DND-41 (cell line): ENCODE results near the gene TDRD6.

Experiments
- ATAC-seq: fragments of 200-7000 bp; cut with Tn5 transposase; 3 replicates; pipeline ENCODE4 v1.9.1; 2021; ENCODE audit warnings: low read depth; ENCODE audit not compliant: insufficient read depth
- DNase-seq: peaks from one replicate; pipeline ENCODE4 v3.0.0-alpha.2; 2020
- H2AFZ ChIP-seq: 2 replicates; pipeline ENCODE4 v1.6.0; 2012; ENCODE audit warnings: low read depth, low read length
- H3K27ac ChIP-seq: 2 replicates; pipeline ENCODE4 v1.5.1; 2012; ENCODE audit warnings: low read length, inconsistent platforms
- H3K27me3 ChIP-seq: fragments of 200-600 bp; sonication (generic); 2 replicates; pipeline ENCODE4 v1.6.0; 2012; ENCODE audit warnings: low read length, mild to moderate bottlenecking, inconsistent platforms; ENCODE audit not compliant: insufficient read depth, poor library complexity
- H3K36me3 ChIP-seq: 2 replicates; pipeline ENCODE4 v1.5.1; 2012; ENCODE audit warnings: low read length, inconsistent platforms; ENCODE audit not compliant: insufficient read depth
- H3K4me1 ChIP-seq: 2 replicates; pipeline ENCODE4 v1.5.1; 2012; ENCODE audit warnings: mild to moderate bottlenecking, low read length; ENCODE audit not compliant: insufficient read depth
- H3K4me2 ChIP-seq: 2 replicates; pipeline ENCODE4 v1.6.0; 2012; ENCODE audit warnings: mild to moderate bottlenecking, moderate library complexity, low read length, inconsistent platforms; ENCODE audit not compliant: insufficient read depth
- H3K4me3 ChIP-seq, 2 experiments: fragments of 200-600 bp in 1 of 2; shearing (Covaris generic) in 1 of 2; 2 replicates each; pipeline ENCODE4 v1.5.1; 2012 to 2016; ENCODE audit warnings: inconsistent platforms in 2 of 2, low read length in 2 of 2, mild to moderate bottlenecking in 2 of 2, low read depth in 1 of 2, moderate library complexity in 1 of 2
- H3K79me2 ChIP-seq: 2 replicates; pipeline ENCODE4 v1.6.0; 2012; ENCODE audit warnings: low read length, inconsistent platforms; ENCODE audit not compliant: insufficient read depth
- H3K9ac ChIP-seq: 2 replicates; pipeline ENCODE4 v1.6.0; 2012; ENCODE audit warnings: low read depth, mild to moderate bottlenecking, inconsistent platforms, low read length, moderate library complexity
- H3K9me3 ChIP-seq: 2 replicates; pipeline ENCODE4 v1.5.1; 2012; ENCODE audit warnings: low read length, moderate library complexity, mild to moderate bottlenecking, inconsistent platforms; ENCODE audit not compliant: insufficient read depth, severe bottlenecking
- H4K20me1 ChIP-seq: 2 replicates; pipeline ENCODE4 v1.6.0; 2012; ENCODE audit warnings: low read length; ENCODE audit not compliant: insufficient read depth
- EZH2 ChIP-seq: IDR thresholded peaks from 3 replicates; pipeline ENCODE4 v1.6.1; 2012; ENCODE audit warnings: borderline replicate concordance, low read depth, mild to moderate bottlenecking, moderate library complexity, low read length, inconsistent platforms; ENCODE audit not compliant: severe bottlenecking
- TF ChIP-seq, protein P1 (sequence below): IDR thresholded peaks from 2 replicates; pipeline ENCODE4 v1.5.1; 2012; ENCODE audit warnings: borderline replicate concordance, low read length, moderate library complexity, mild to moderate bottlenecking; ENCODE audit not compliant: poor library complexity, severe bottlenecking; ENCODE audit errors: extremely low read depth

TDRD6 gene

DNA sequence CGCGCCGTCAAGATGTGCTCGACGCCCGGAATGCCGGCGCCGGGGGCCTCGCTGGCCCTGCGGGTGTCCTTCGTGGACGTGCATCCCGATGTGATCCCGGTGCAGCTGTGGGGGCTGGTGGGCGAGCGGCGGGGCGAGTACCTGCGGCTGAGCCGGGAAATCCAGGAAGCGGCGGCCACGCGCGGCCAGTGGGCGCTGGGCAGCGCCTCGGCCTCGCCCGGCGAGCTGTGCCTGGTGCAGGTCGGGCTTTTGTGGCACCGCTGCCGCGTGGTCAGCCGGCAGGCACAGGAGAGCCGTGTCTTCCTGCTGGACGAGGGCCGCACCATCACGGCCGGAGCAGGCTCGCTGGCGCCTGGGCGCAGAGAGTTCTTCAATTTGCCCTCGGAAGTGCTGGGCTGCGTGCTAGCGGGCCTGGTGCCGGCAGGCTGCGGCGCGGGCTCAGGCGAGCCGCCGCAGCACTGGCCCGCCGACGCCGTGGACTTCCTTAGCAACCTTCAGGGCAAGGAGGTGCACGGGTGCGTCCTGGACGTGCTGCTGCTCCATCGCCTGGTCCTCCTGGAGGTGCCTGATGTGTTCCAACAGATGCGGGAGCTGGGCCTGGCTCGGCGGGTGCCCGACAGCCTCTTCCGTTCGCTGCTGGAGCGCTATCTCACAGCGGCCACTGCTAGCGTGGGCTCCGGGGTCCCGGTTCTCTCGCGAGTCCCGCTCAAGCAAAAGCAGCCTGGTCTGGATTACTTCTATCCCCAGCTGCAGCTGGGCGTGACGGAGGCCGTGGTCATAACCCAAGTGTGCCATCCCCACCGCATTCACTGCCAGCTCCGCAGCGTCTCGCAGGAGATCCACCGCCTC lies 656 bp downstream of the TDRD6 start:
- no peaks in the 10 kb centered on the region for H4K20me1 ChIP-seq
- H3K4me2 ChIP-seq: no peak overlapping the region
- no peaks in the 10 kb centered on the region for H3K4me1 ChIP-seq
- H3K4me3 ChIP-seq: no peak overlapping the region
- no peak overlapping the region for H3K27ac ChIP-seq
- H3K9me3 ChIP-seq: no peaks in the 10 kb centered on the region
- H3K9ac ChIP-seq: no peak overlapping the region
- H2AFZ ChIP-seq: no peak overlapping the region
- no peaks in the 10 kb centered on the region for H3K36me3 ChIP-seq
- no peaks in the 10 kb centered on the region for H3K79me2 ChIP-seq
- TF ChIP-seq, protein P1, sequence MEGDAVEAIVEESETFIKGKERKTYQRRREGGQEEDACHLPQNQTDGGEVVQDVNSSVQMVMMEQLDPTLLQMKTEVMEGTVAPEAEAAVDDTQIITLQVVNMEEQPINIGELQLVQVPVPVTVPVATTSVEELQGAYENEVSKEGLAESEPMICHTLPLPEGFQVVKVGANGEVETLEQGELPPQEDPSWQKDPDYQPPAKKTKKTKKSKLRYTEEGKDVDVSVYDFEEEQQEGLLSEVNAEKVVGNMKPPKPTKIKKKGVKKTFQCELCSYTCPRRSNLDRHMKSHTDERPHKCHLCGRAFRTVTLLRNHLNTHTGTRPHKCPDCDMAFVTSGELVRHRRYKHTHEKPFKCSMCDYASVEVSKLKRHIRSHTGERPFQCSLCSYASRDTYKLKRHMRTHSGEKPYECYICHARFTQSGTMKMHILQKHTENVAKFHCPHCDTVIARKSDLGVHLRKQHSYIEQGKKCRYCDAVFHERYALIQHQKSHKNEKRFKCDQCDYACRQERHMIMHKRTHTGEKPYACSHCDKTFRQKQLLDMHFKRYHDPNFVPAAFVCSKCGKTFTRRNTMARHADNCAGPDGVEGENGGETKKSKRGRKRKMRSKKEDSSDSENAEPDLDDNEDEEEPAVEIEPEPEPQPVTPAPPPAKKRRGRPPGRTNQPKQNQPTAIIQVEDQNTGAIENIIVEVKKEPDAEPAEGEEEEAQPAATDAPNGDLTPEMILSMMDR: no peak
- TF ChIP-seq EZH2: no peak
- H3K27me3 ChIP-seq: peaks cover 5% of the 10 kb centered on the region
- DNase-seq (no peak), ATAC-seq (no peak)

DNA sequence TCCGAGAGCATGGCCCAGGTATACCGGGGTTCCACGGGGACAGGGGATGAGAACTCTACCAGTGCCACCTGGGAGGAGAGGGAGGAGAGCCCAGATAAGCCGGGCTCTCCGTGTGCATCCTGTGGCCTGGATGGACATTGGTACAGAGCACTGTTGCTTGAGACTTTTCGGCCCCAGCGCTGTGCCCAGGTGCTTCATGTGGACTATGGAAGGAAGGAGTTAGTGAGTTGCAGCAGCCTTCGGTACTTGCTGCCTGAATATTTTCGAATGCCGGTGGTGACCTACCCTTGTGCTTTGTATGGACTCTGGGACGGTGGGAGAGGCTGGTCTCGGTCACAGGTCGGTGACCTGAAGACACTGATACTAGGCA lies 1.3 kb downstream of the TDRD6 start:
- no peaks in the 10 kb centered on the region for H4K20me1 ChIP-seq
- no peak overlapping the region for H3K4me2 ChIP-seq
- no peaks in the 10 kb centered on the region for H3K36me3 ChIP-seq
- no peak overlapping the region for H2AFZ ChIP-seq
- H3K9me3 ChIP-seq: no peaks in the 10 kb centered on the region
- H3K27ac ChIP-seq: no peak overlapping the region
- no peaks in the 10 kb centered on the region for H3K4me1 ChIP-seq
- ATAC-seq (no peak), DNase-seq (no peak)
- H3K79me2 ChIP-seq: no peaks in the 10 kb centered on the region
- H3K27me3 ChIP-seq: peaks cover 5% of the 10 kb centered on the region
- TF ChIP-seq, protein P1: no peak
- no peak for TF ChIP-seq EZH2
- H3K9ac ChIP-seq: no peak overlapping the region
- H3K4me3 ChIP-seq: no peak overlapping the region

DNA sequence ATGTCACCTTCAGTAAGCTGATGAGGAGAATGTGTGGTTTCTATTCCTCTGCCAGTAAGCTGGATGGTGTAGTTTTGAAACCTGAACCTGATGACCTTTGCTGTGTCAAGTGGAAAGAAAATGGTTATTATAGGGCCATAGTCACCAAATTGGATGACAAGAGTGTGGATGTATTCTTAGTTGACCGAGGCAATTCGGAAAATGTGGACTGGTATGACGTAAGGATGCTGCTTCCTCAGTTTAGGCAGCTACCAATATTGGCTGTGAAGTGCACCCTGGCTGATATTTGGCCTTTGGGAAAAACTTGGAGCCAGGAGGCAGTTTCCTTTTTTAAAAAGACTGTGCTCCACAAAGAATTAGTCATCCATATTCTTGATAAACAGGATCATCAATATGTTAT lies 2.0 kb downstream of the TDRD6 start:
- H3K4me3 ChIP-seq: no peak overlapping the region
- TF ChIP-seq, protein P1: no peak
- no peak for TF ChIP-seq EZH2
- H3K79me2 ChIP-seq: no peaks in the 10 kb centered on the region
- DNase-seq (no peak), ATAC-seq (no peak)
- H2AFZ ChIP-seq: no peak overlapping the region
- H4K20me1 ChIP-seq: no peaks in the 10 kb centered on the region
- no peaks in the 10 kb centered on the region for H3K36me3 ChIP-seq
- no peaks in the 10 kb centered on the region for H3K4me1 ChIP-seq
- no peak overlapping the region for H3K9ac ChIP-seq
- no peaks in the 10 kb centered on the region for H3K9me3 ChIP-seq
- H3K27ac ChIP-seq: no peak overlapping the region
- H3K27me3 ChIP-seq: peaks cover 5% of the 10 kb centered on the region
- no peak overlapping the region for H3K4me2 ChIP-seq

DNA sequence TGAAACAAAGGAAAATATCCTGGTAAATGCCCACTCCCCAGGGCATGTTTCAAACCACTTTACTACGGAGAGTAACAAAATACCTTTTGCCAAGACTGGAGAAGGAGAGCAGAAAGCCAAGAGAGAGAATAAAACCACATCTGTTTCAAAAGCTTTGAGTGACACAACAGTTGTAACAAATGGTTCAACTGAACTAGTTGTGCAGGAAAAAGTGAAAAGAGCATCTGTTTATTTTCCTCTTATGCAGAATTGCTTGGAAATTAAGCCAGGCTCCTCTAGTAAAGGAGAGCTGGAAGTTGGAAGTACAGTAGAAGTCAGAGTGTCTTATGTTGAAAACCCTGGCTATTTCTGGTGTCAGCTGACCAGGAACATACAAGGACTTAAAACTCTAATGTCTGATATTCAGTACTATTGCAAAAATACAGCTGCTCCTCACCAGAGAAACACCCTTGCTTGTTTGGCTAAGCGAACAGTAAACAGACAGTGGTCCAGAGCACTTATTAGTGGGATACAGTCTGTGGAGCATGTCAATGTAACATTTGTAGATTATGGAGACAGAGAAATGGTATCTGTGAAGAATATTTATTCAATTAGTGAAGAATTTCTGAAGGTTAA lies 2.6 kb downstream of the TDRD6 start:
- TF ChIP-seq EZH2: no peak
- TF ChIP-seq, protein P1: no peak
- peaks cover 5% of the 10 kb centered on the region for H3K27me3 ChIP-seq
- ATAC-seq: no peak
- no peaks in the 10 kb centered on the region for H4K20me1 ChIP-seq
- no peaks in the 10 kb centered on the region for H3K79me2 ChIP-seq
- no peak for DNase-seq
- H3K4me2 ChIP-seq: no peak overlapping the region
- H3K36me3 ChIP-seq: no peaks in the 10 kb centered on the region
- H3K9ac ChIP-seq: no peak overlapping the region
- no peaks in the 10 kb centered on the region for H3K4me1 ChIP-seq
- no peak overlapping the region for H3K4me3 ChIP-seq
- no peak overlapping the region for H2AFZ ChIP-seq
- H3K9me3 ChIP-seq: no peaks in the 10 kb centered on the region
- H3K27ac ChIP-seq: no peak overlapping the region
